HG02970 (cell line): ENCODE results near the gene FCHO2.
"Not testable (repeated sequence)": the region's sequence is repeated elsewhere in the genome, so short reads cannot be mapped to it uniquely, and the experiment has no call there.

ENCODE experiments used
- ATAC-seq: cut with Tn5 transposase; IDR thresholded peaks from one replicate; pipeline ENCODE4 v1.9.1; 2021; ENCODE audit warnings: mild to moderate bottlenecking, moderate library complexity, moderate number of reproducible peaks; ENCODE audit not compliant: unreplicated experiment, low FRiP score

The FCHO2 gene

GRCh38 chr5:72954389-72954788, 1.5 kb upstream of the FCHO2 start:
- no peak for ATAC-seq

GRCh38 chr5:72955143-72955767, 586 bp upstream of the FCHO2 start:
- ATAC-seq = peak; percentile 40

- peak; percentile 25 for ATAC-seq
Observed at GRCh38 chr5:72956324-72957140, 691 bp downstream of the FCHO2 start.

GRCh38 chr5:72957337-72957736, 1.5 kb downstream of the FCHO2 start:
- no peak for ATAC-seq

- ATAC-seq = no peak
Observed at GRCh38 chr5:72959257-72959656, 3.4 kb downstream of the FCHO2 start.

- not testable (repeated sequence) for ATAC-seq
Observed at GRCh38 chr5:72974481-72974880, 18.6 kb downstream of the FCHO2 start.

GRCh38 chr5:72976810-72977209, 21.0 kb downstream of the FCHO2 start:
- not testable (repeated sequence) for ATAC-seq

GRCh38 chr5:72985719-72986118, 29.9 kb downstream of the FCHO2 start:
- no peak for ATAC-seq

GRCh38 chr5:72988769-72989168, 32.9 kb downstream of the FCHO2 start:
- ATAC-seq = no peak

GRCh38 chr5:72991394-72991793, 35.6 kb downstream of the FCHO2 start:
- no peak for ATAC-seq

- ATAC-seq = no peak
Observed at GRCh38 chr5:72994578-72994977, 38.7 kb downstream of the FCHO2 start.

- ATAC-seq = no peak
Observed at GRCh38 chr5:72996632-72997031, 40.8 kb downstream of the FCHO2 start.

- ATAC-seq = no peak
Observed at GRCh38 chr5:72999916-73000315, 44.1 kb downstream of the FCHO2 start.

- no peak for ATAC-seq
Observed at GRCh38 chr5:73005886-73006285, 50.0 kb downstream of the FCHO2 start.

- no peak for ATAC-seq
Observed at GRCh38 chr5:73007051-73007450, 51.2 kb downstream of the FCHO2 start.

GRCh38 chr5:73008831-73009230, 53.0 kb downstream of the FCHO2 start:
- ATAC-seq = no peak

GRCh38 chr5:73011612-73012011, 55.8 kb downstream of the FCHO2 start:
- not testable (repeated sequence) for ATAC-seq

GRCh38 chr5:73018892-73019291, 63.1 kb downstream of the FCHO2 start:
- ATAC-seq = no peak

- no peak for ATAC-seq
Observed at GRCh38 chr5:73019766-73020165, 63.9 kb downstream of the FCHO2 start.

GRCh38 chr5:73022471-73023169, 66.8 kb downstream of the FCHO2 start:
- no peak for ATAC-seq

GRCh38 chr5:73024946-73025544, 69.2 kb downstream of the FCHO2 start:
- ATAC-seq = not testable (repeated sequence)
